Activated CD4-positive, alpha-beta T cell treated with anti-CD3 and anti-CD28 coated beads, Interleukin-10, Interleukin-2, amounts not matched to agents 100 ng/mL and 50 ng/mL, durations not matched to agents 16 hours and 8 hours (primary cell): ENCODE results near the gene TUBB1.

Experiments used
- DNase-seq: peaks from one replicate; pipeline ENCODE4 v3.0.0-alpha.2; 2020

TUBB1 gene

DNA sequence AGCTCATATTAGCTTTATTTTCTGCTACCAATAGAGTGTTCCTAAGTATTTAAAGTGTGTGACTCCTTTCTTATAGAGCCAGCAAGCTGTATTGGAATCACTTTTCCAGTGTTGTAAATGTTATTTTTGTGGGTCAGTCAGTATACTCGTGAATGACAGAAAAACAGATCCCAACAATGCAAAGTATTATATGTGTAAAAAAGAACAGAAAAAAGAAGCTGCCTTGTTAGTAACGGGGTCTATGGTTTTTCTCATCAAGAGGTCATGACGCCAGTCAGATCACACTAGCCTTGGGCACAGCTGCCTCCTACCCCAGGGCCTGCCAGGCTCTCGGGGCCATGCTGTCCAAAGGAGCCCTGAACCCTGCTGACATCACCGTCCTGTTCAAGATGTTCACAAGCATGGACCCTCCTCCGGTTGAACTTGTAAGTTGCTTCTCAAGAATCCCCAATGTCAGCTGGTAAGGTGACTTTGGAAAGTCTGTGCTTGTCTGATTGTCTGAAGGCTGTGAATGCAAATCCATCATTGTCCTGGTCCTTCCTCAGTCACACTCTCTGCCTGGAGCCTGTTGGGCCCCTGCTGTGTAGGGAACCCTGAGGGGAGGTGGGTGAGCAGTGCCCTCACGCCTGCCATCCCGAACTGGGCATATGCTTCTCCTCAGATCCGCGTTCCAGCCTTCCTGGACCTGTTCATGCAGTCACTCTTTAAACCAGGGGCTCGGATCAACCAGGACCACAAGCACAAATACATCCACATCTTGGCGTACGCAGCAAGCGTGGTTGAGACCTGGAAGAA lies 28.4 kb upstream of the TUBB1 start:
- no peak for DNase-seq

GRCh38 chr20:58991715-58992114 lies 27.5 kb upstream of the TUBB1 start:
- DNase-seq, result no peak

- no peak for DNase-seq
These were observed 26.3 kb upstream of the TUBB1 start for GRCh38 chr20:58992911-58993310.

- no peak for DNase-seq
These were observed 25.6 kb upstream of the TUBB1 start for GRCh38 chr20:58993332-58994248.

DNA sequence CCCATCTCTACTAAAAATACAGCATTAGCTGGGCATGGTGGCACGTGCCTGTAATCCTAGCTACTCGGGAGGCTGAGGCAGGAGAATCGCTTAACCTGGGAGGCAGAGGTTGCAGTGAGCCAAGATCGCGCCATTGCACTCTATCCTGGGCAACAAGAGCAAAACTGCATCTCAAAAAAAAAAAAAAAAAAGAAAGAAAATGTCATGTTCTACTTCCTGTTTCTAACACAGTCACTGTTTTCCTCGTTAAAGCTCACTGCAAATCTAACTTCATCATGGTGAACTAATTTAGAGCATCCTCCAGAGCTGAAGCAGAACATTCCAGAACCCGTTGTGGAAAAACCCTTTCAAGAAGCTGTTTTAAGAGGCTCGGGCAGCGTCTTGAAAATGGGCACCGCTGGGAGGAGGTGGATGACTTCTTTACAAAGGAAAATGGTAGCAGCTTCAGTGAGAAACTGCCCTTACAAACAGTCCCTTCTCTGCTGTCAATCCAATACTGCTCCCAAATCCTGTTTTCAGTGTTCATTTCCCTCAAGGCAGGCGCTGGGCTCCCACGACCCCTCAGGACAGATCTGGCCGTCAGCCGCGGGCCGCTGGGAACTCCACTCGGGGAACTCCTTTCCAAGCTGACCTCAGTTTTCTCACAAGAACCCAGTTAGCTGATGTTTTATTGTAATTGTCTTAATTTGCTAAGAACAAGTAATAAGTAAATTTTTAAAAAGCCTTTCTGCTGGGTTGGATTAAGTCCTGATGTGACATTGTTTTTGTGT lies 24.7 kb upstream of the TUBB1 start:
- no peak for DNase-seq

DNA sequence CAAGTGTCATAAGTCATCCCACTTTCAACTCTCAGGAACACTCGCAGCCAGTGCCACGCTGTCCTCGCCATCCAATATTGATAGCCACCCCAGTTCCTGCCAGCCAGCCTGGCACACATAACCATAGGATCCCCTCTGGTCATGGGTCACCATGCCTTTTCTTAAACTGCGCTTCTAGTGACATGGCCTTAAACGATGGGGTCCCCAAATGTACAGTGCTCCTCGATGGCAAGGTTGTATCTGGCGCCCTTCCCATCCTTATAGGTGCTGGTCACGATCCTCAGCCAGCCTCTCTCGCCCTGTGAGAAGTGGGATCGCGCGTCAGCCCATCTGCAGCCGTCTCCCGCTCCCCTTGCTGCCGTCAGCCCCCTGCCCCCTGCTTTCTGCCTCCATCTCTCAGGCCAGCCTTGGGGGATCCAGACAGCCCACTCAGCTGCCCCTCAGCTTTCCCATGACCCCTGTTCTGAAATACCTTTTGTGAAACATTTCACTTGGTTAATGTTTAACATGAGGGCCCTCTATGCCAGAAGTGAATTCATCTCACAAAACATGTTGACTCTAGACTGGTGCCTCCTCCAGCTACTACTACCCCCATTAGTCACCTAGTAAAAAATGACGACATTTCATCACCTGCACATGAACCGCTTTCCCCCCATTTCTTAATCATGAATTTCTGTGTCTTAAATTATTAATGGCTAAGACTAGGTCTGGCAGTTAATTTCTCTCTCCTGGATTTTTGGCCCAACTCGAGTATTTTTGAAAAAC lies 23.6 kb upstream of the TUBB1 start:
- DNase-seq, result no peak

DNA sequence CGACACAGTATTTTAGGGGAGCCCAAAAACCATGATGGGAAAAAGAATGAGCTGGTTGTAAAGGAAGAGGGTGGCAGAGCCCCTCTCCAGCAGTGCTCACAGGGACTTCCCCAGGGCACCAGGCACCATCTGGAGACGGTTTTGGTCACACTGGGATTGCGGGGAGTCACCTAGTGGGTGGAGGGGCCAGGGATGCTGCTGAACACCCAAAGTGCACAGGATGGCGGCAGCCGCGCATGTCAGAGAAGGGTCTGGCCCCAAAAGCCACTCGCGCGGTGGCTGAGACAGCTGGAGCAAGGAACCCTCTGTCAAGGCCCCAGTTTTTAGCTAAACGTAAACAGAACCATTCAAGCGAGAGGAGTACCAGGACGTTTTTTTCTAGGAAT lies 23.0 kb upstream of the TUBB1 start:
- no peak for DNase-seq

- DNase-seq, result no peak
These were observed 22.0 kb upstream of the TUBB1 start for GRCh38 chr20:58997141-58997770.

- no peak for DNase-seq
These were observed 20.6 kb upstream of the TUBB1 start for GRCh38 chr20:58998656-58999055.

GRCh38 chr20:59000326-59000725 lies 18.9 kb upstream of the TUBB1 start:
- no peak for DNase-seq

GRCh38 chr20:59001068-59001448 lies 18.2 kb upstream of the TUBB1 start:
- DNase-seq, result no peak

GRCh38 chr20:59001449-59002171 lies 17.6 kb upstream of the TUBB1 start:
- no peak for DNase-seq

GRCh38 chr20:59002388-59002787 lies 16.8 kb upstream of the TUBB1 start:
- no peak for DNase-seq

DNA sequence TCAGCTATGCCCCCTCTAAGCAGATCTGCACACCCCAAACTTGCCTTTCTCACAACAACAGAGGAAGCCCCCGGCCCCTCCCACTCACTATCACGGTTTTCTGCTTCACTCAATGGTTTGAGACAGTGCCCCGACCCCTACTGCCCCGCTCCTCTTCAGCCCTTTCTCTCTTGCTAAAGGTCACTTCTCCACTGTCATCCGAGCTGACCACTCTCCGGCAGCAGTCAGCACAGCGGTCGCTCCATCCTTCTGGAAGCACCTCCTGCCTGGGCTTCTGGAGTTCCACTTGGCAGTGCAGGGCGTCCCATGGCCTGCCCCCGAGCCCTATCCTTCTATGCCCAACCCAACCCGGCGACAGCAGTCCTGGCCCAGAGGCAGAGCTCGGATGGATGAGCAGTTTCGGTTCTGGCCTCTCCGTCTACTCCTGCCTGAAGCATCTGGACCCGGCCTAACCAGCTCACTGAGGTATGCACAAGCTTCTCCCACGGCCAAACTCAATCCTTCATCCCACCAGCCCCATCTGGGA lies 16.3 kb upstream of the TUBB1 start:
- no peak for DNase-seq

DNA sequence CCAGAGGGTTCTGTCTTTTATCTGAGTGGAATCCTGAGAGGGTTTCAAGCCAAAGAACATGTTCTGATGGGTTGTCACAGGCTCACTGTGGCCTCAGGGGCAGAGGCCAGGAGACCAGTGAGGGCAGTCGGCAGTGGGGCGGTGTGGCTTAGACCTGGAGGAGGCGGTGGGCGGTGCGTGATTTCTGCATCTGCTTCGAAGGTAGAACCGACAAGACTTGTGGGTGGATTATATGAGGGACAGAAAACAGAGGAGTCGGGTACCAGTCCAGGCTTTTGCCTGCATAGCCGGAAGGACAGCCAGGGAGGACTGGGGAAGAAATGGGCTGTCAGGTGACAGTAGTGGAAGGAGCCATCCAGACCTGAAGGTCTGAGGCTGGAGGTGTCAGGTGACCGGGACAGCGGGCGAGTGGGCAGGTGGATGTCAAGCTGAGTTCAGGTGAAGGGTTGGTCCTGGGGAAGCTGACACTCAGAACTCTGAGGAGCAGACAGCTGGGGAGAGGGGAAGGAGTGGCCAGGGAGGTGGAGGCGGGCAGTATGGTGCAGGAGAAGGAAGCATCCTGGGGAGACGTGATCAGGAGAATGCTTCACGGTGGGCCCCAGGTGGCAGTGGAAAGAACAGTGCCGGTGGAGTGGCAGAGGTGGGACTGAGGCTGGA lies 15.3 kb upstream of the TUBB1 start:
- DNase-seq, result no peak

GRCh38 chr20:59004493-59004762 lies 14.8 kb upstream of the TUBB1 start:
- DNase-seq, result peak; percentile 39

- peak; percentile 39 for DNase-seq
These were observed 14.3 kb upstream of the TUBB1 start for GRCh38 chr20:59004763-59005522.

GRCh38 chr20:59005523-59006166 lies 13.6 kb upstream of the TUBB1 start:
- no peak for DNase-seq

- no peak for DNase-seq
These were observed 12.9 kb upstream of the TUBB1 start for GRCh38 chr20:59006167-59006863.
